DOHH2 (cell line): ENCODE results near the gene PCNX2.

Experiments
- CTCF ChIP-seq: fragments of 200-600 bp; sonication (generic); IDR thresholded peaks from one replicate; pipeline ENCODE4 v1.5.1; 2014; ENCODE audit warnings: antibody characterized with exemption, mild to moderate bottlenecking, low read depth, low read length; ENCODE audit not compliant: poor library complexity, severe bottlenecking
- EZH2phosphoT487 ChIP-seq: fragments of 200-600 bp; sonication (generic); IDR thresholded peaks from 2 replicates; pipeline ENCODE4 v1.6.1; 2017; ENCODE audit warnings: borderline replicate concordance, mild to moderate bottlenecking, antibody characterized with exemption, low read length, moderate library complexity, mixed read lengths

- TF ChIP-seq CTCF = no peak
- no peak for TF ChIP-seq EZH2phosphoT487
These were observed 289.8 kb downstream of the PCNX2 start for GRCh38 chr1:233005703-233006102.
